GM08714 (cell line): ENCODE results near the gene WDR86.

Experiments used
- H3K4me3 ChIP-seq: fragments of 200-500 bp; sonication (Bioruptor generic); 2 replicates; pipeline ENCODE4 v1.5.1; 2014; ENCODE audit warnings: mild to moderate bottlenecking, low read length, inconsistent platforms
- ZNF274 ChIP-seq: IDR thresholded peaks from 2 replicates; pipeline ENCODE4 v1.6.1; 2012; ENCODE audit warnings: mild to moderate bottlenecking, low read depth, low read length

The WDR86 gene

DNA sequence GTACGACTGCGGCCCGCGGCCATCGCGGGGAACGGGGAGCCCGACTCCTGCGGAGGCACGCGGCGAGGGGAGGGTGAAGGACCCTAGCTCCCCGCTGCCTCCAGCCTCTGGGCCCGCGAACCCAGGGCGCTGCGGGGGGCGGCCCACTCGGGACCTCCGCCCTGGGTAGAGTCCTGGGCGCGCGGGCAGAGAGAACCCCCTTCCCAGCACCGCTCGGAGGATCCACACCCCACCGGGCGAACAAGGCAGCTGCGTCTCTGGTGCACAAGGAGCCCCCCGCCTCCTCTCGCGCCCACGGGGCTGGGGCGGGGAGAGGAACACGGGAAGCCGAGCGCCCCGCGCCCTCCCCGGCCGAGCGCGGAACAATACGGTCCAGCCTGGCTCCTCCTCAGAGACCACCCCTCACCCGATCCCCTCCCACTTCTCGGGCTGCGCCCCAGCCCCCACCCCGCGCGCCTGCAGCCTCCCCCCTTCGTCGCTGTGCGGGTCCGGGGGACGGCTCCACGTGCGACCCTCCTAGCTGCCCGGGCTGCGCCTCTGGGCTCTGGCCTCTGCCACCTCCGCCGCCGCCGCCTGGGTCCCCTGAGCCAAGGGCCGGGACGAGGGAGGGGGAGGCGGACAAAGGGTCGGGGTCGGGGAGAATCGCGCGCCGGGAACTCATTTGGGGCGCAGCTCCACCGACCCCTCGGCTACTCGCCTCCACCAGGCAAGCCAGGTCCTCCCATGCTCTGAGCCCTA lies at the start of gene WDR86:
Gene WDR86 (minus strand): TSS at position 372 of the 738 bp plus-strand sequence. CDS start 449 bp downstream, outside the sequence.
- TF ChIP-seq ZNF274, result no peak
- no peak within 1 kb of the TSS for H3K4me3 ChIP-seq

- no peak for TF ChIP-seq ZNF274
Observed at GRCh38 chr7:151457534-151457933, 47.7 kb upstream of the WDR86 start.

GRCh38 chr7:151456782-151457181 lies 46.9 kb upstream of the WDR86 start:
- no peak overlapping the region for H3K4me3 ChIP-seq
- no peak for TF ChIP-seq ZNF274

More at GRCh38 chr7:151457534-151457933, 47.7 kb upstream of the WDR86 start:
- H3K4me3 ChIP-seq, result no peak overlapping the region

- no peak for TF ChIP-seq ZNF274
Observed at GRCh38 chr7:151456276-151456675, 46.4 kb upstream of the WDR86 start.

GRCh38 chr7:151455690-151456089 lies 45.9 kb upstream of the WDR86 start:
- H3K4me3 ChIP-seq, result no peak overlapping the region
- TF ChIP-seq ZNF274, result no peak

More at GRCh38 chr7:151456276-151456675, 46.4 kb upstream of the WDR86 start:
- H3K4me3 ChIP-seq, result no peak overlapping the region

- H3K4me3 ChIP-seq, result no peak overlapping the region
- TF ChIP-seq ZNF274, result no peak
Observed at GRCh38 chr7:151454932-151455530, 45.2 kb upstream of the WDR86 start.

DNA sequence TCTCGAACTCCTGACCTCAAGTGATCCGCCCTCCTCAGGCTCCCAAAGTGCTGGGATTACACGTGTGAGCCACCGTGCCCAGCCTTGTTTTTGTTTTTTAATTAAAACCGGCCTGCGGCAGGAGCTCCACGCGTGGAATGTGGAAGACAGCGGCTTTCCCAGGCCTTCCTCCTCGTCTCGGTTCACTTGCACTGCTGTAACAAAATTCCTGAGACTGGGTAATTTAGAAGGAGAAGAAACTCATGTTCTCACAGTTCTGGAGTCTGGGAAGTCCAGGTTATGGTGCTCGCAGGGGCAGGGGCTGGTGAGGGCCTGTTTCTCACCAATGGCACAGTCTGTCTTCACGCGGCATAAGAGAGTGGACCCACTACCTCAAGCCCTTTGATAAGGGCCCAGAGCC lies 44.5 kb upstream of the WDR86 start:
- no peak for TF ChIP-seq ZNF274

DNA sequence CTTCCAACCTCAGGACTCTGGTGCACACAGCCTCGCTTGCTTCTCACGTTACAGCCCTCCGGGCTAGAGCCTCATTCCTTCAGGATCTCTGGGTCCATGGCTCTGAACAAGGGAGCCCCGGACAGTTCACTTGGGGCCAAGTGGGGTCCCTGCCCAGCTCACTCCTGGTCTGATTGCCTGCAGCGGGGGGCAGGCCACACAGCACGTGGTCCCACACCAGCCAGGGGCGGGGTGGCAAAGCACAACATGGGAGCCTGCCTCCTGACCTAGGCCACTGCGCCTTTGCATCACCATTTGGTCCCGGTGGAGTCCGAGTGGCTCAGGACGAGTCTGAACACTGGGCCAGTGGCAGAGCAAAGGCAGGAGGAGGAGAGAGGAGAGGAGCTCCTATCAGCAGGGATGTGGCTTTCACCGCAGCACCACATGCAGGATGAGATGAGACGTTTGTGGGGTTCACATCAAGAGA lies 43.5 kb upstream of the WDR86 start:
- H3K4me3 ChIP-seq, result no peak overlapping the region
- no peak for TF ChIP-seq ZNF274

More for the DNA sequence above, 44.5 kb upstream of the WDR86 start:
- H3K4me3 ChIP-seq, result no peak overlapping the region

- no peak overlapping the region for H3K4me3 ChIP-seq
- TF ChIP-seq ZNF274, result no peak
Observed at GRCh38 chr7:151452680-151453325, 43.0 kb upstream of the WDR86 start.

- TF ChIP-seq ZNF274, result no peak
- no peak overlapping the region for H3K4me3 ChIP-seq
Observed at GRCh38 chr7:151451626-151452571, 42.1 kb upstream of the WDR86 start.

DNA sequence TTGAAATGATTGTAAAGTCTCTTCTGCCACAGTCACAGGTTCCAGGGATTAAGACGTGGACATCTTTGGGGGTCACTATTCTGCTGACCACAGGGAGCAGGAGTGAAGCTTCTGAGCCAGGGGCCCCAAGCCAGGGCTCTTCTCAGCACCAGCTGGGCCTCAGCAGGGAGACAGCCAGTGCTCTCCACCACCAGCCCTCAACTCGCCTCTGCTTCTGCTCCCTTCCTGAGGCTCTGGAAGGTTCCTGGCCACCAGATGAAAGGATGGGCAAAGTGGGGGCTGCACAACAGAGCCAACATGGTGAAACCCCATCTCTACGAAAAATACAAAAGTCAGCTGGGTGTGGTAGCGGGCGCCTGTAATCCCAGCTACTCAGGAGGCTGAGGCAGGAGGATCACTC lies 41.3 kb upstream of the WDR86 start:
- TF ChIP-seq ZNF274, result no peak
- H3K4me3 ChIP-seq, result no peak overlapping the region

DNA sequence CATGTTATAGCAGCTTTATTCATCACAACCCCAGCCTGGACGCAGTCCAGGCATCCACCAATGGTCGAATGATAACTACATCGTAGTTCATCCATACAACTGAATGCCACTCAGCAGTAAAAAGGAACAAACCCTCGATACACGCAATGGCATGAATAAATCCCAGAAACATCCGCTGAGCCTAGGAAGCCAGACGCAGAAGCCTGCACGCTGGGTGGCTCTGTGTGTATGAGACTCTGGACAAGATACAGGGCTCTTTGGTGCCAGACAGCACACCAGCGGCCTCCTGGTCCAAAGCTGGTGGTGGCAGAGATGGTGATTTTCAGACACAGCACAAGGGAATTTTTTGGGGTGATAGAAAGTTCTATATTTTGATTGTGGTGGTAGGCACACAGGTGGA lies 40.2 kb upstream of the WDR86 start:
- no peak overlapping the region for H3K4me3 ChIP-seq

More for the DNA sequence above, 40.2 kb upstream of the WDR86 start:
- TF ChIP-seq ZNF274, result no peak
